Measurements from ENCODE around the gene RAE1.

DNA sequence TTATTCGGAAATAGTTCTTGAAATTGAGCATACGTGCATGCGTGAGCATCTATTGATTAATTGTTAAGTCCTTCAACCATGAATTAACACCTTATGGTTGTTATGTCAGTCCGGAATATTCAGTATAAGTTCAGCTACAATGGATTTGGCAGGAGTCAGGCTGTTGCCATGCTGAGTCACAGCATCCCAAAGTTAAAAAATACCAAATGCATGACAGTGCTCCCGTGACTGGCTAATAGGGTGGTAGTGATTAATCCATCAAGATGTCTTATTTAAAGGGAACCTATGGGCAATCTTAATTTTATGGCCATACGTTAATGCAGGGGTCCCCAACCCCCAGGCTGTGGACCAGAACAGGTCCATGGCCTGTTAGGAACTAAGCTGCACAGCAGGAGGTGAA, 10.5 kb downstream of the RAE1 start:
- TF ChIP-seq, protein P1, sequence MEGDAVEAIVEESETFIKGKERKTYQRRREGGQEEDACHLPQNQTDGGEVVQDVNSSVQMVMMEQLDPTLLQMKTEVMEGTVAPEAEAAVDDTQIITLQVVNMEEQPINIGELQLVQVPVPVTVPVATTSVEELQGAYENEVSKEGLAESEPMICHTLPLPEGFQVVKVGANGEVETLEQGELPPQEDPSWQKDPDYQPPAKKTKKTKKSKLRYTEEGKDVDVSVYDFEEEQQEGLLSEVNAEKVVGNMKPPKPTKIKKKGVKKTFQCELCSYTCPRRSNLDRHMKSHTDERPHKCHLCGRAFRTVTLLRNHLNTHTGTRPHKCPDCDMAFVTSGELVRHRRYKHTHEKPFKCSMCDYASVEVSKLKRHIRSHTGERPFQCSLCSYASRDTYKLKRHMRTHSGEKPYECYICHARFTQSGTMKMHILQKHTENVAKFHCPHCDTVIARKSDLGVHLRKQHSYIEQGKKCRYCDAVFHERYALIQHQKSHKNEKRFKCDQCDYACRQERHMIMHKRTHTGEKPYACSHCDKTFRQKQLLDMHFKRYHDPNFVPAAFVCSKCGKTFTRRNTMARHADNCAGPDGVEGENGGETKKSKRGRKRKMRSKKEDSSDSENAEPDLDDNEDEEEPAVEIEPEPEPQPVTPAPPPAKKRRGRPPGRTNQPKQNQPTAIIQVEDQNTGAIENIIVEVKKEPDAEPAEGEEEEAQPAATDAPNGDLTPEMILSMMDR (IDR thresholded peaks at IDR 0.05) = no peak
- no peak for TF ChIP-seq POLR2A (IDR thresholded peaks at IDR 0.05)
